ENCODE results near the gene PAX4. TPM values are rescaled to one million over a fixed set of nuclear protein-coding genes. Genes with fewer than 3 reads are reported as not detected.
A peak's percentile ranks its signal among the peaks of the same experiment; 100 is the strongest.

PAX4 gene
- total RNA-seq, 2 donors from 2014 or later = not detected

GRCh38 chr7:127594490-127594889 is 23.5 kb downstream of the PAX4 start:
- no peak overlapping the region for H3K27ac ChIP-seq
- H3K27me3 ChIP-seq = no peaks in the 10 kb centered on the region

DNA sequence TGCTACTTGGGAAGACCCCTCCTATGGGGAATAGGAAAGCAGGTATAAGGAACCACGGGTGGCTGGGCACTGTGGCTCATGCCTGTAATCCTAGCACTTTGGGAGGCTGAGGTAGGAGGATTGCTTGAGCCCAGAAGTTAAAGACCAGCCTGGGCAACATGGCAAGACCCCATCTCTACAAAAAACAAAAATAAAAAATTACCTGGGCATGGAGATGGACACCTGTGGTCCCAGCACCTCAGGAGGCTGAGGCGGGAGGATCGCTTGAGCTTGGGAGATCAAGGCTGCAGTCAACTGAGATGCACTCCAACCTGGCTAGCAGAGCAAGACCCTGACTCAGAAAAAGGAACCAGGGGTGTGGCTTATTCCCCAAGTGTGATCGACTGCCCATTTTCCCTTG is 25.4 kb downstream of the PAX4 start:
- DNase-seq (ENCODE audit: low spot score) = no peak
- TF ChIP-seq CTCF (IDR thresholded peaks at IDR 0.05) = no peak
- no peak overlapping the region for H3K4me3 ChIP-seq
- peaks cover 0 to 14% of the 10 kb centered on the region in 2 donors for H3K4me1 ChIP-seq
- H3K36me3 ChIP-seq = peaks cover 18% of the 10 kb centered on the region
- H3K27me3 ChIP-seq = no peaks in the 10 kb centered on the region
- no peak overlapping the region for H3K27ac ChIP-seq
- no peaks in the 10 kb centered on the region for H3K9me3 ChIP-seq

More at GRCh38 chr7:127594490-127594889, 23.5 kb downstream of the PAX4 start:
- Histone ChIP-seq H3K9me3 (no peaks in the 10 kb centered on the region), H3K36me3 (peaks cover 18% of the 10 kb centered on the region), H3K4me1 (peaks cover 0 to 5% of the 10 kb centered on the region in 2 donors), H3K4me3 (no peak overlapping the region)
- no peak for DNase-seq (ENCODE audit: low spot score)
- TF ChIP-seq CTCF (IDR thresholded peaks at IDR 0.05) = no peak

DNA sequence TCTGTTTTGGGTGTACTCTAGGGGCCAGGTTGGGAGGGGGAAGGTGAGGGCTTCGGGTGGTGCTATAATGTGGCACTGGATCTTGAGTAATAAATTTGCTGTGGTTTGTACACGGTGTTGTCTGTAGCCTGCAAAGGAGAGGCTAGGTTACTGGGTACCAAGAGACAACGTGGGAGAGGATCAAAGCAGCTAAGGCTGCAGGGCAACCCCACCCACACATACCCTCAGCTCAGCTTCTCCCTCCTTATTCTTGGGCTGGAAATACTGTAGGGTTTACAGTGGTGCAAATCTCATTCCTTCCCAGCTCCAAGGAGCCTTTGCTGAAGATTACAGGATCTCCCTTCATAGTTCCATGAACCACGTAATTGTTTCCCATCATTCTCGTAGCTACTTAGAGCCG is 26.4 kb downstream of the PAX4 start:
- no peak for DNase-seq (ENCODE audit: low spot score)
- Histone ChIP-seq H3K36me3 (peaks cover 18% of the 10 kb centered on the region), H3K4me1 (peaks cover 0 to 18% of the 10 kb centered on the region in 2 donors), H3K27me3 (no peaks in the 10 kb centered on the region), H3K4me3 (no peak overlapping the region), H3K9me3 (no peaks in the 10 kb centered on the region), H3K27ac (no peak overlapping the region)
- TF ChIP-seq CTCF (IDR thresholded peaks at IDR 0.05) = no peak

- DNase-seq (ENCODE audit: low spot score) = no peak
- Histone ChIP-seq H3K9me3 (no peaks in the 10 kb centered on the region), H3K4me3 (no peak overlapping the region), H3K4me1 (peaks cover 0 to 18% of the 10 kb centered on the region in 2 donors), H3K27ac (no peak overlapping the region), H3K36me3 (peaks cover 18% of the 10 kb centered on the region), H3K27me3 (no peaks in the 10 kb centered on the region)
- no peak for TF ChIP-seq CTCF (IDR thresholded peaks at IDR 0.05)
Observed at GRCh38 chr7:127591189-127591588, 26.8 kb downstream of the PAX4 start.

- H3K36me3 ChIP-seq = peaks cover 18% of the 10 kb centered on the region
- H3K4me1 ChIP-seq = peaks cover 0 to 24% of the 10 kb centered on the region in 2 donors
- no peaks in the 10 kb centered on the region for H3K9me3 ChIP-seq
- H3K27ac ChIP-seq = peak overlapping the region in 1 of 2 donors; percentile 93
- no peak overlapping the region for H3K4me3 ChIP-seq
- no peaks in the 10 kb centered on the region for H3K27me3 ChIP-seq
- no peak for DNase-seq (ENCODE audit: low spot score)
- no peak for TF ChIP-seq CTCF (IDR thresholded peaks at IDR 0.05)
Observed at GRCh38 chr7:127589896-127590295, 28.0 kb downstream of the PAX4 start.
